Measurements from ENCODE around the gene CDKN3. TPM values are rescaled to one million over a fixed set of nuclear protein-coding genes. Genes with fewer than 3 reads are reported as not detected.
A peak's percentile ranks its signal among the peaks of the same experiment; 100 is the strongest.

CDKN3 gene
- total RNA-seq, 1 donor from 2014 or later = 152 TPM

DNA sequence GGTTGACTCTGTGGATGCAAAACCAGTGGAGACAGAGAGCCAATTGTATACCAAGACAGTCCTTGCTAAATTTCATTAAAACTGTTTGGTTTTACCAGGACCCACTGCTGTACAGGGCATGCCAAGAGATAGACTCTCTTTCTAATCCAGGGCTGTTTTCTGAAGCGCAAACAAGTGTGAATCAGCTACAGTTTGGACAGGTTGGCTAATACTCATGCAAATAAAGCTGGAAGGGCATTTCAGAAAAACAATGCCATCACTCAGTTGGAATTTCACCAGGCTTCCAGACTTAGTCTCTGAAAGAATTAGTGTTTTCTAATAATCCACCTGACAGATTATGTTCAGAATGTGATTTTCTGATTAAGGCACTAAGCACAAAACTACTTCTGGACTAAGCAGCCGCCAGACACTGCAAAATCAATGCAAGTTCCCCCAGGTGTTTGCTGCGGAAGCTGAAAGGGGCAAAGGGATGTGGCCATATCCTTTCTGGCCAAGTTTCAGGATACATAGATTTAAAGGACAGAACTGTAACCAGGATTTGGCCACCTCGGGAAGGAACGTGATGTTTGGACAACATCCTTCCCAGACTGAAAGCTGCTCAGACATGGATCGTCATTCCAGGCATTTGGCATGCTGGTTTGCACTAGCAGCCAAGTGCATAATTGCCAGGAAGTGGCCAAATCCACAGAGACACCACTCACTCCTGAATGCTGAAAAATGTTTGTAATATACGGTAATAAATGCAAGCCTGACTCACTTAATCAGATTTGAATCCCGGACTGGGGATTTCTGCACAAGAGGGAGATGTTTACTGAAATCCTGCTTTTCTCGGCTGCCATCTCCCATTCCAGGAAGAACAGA, 32.0 kb upstream of the CDKN3 start:
- no peak overlapping the region for H3K4me2 ChIP-seq
- H3K4me3 Mint-ChIP-seq = no peak overlapping the region
- H3K27me3 Mint-ChIP-seq (ENCODE audit: insufficient read depth, low read depth) = peaks cover 20% of the 10 kb centered on the region

DNA sequence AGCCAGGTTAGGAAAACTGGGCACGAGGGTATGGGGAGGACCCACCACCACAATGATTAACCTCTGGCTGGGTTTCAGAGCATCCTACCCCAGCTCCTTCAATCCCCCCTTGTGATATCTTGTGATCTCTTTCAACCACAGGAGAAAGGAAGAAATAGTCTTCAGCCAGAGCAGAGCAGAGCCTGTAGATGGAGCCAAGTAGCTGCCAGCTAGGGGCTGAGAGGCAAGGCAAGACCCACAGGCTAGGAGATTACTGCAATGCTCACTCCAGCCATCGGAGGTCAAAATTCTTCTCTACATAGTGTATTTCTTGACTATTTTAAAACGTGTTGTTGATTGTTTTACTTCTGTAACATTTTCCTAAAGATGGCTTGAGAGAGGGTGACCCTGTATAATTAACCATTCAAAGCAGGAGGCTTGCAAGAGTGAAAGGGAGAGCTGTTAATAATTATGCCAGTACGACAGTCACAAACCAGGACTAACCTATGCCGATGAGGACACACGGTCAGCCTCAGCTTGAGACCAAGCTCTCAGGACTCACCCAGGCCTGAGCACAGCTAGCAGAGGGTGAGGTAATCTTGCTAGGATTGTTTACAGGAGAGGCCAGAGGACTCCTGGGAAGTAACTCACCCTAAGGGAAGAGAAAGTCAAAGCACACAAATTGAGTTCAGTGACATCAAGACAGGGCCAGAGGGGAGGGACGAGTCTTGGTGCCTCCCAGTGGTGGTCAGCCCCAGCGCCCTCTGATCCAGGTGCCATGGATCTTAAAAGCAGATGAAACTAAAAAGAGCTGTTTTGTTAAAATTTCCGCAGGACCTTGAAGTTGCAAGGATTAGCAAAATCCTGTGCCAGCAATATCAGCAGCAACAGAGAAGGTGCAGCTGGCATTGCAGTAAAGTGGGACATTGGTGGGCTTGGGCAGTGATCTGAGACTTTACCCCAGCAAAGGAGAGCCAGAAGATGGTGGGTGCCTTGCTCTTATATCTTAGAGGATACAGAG, 29.8 kb upstream of the CDKN3 start:
- H3K36me3 Mint-ChIP-seq = no peaks in the 10 kb centered on the region
- H3K27me3 ChIP-seq = peaks cover 23% of the 10 kb centered on the region
- DNase-seq (ENCODE audit: low spot score) = peak; percentile 72
- peak overlapping the region; percentile 80 for H2AFZ ChIP-seq (replicated peaks)
- peaks cover 35% of the 10 kb centered on the region for H3K4me1 ChIP-seq
- H3K36me3 ChIP-seq = no peaks in the 10 kb centered on the region
- H3K9ac ChIP-seq = no peak overlapping the region
- H3K4me2 ChIP-seq = peak overlapping the region; percentile 35
- TF ChIP-seq EZH2phosphoT487 (IDR thresholded peaks at IDR 0.05) = no peak
- no peak for TF ChIP-seq EZH2 (IDR thresholded peaks at IDR 0.05)
- peak; percentile 64 for TF ChIP-seq CTCF (IDR thresholded peaks at IDR 0.05)
- H3K4me3 ChIP-seq = no peak overlapping the region
- H3F3A ChIP-seq (ENCODE audit: low read depth) = peaks cover 22% of the 10 kb centered on the region
- no peak overlapping the region for H3K27ac Mint-ChIP-seq
- H3K27me3 Mint-ChIP-seq (ENCODE audit: insufficient read depth, low read depth) = peaks cover 12% of the 10 kb centered on the region
- no peaks in the 10 kb centered on the region for H3K9me3 ChIP-seq (ENCODE audit: low read depth)
- H3K27ac ChIP-seq = no peak overlapping the region
- H3K4me1 Mint-ChIP-seq = peaks cover 29% of the 10 kb centered on the region
- no peaks in the 10 kb centered on the region for H4K20me1 ChIP-seq (ENCODE audit: low read depth)
- H3K79me2 ChIP-seq (ENCODE audit: low read depth) = no peaks in the 10 kb centered on the region
- H3K4me3 Mint-ChIP-seq = no peak overlapping the region
- no peaks in the 10 kb centered on the region for H3K9me3 Mint-ChIP-seq

More for the DNA sequence above, 32.0 kb upstream of the CDKN3 start:
- Mint-ChIP-seq H3K4me1 (peaks cover 35% of the 10 kb centered on the region), H3K36me3 (no peaks in the 10 kb centered on the region), H3K27ac (no peak overlapping the region), H3K9me3 (peaks cover 3% of the 10 kb centered on the region)
- H3K36me3 ChIP-seq = no peaks in the 10 kb centered on the region
- H3K4me3 ChIP-seq = no peak overlapping the region
- H4K20me1 ChIP-seq (ENCODE audit: low read depth) = no peaks in the 10 kb centered on the region
- no peak overlapping the region for H3K9ac ChIP-seq
- peaks cover 40% of the 10 kb centered on the region for H3K4me1 ChIP-seq
- TF ChIP-seq EZH2 (IDR thresholded peaks at IDR 0.05) (no peak), EZH2phosphoT487 (IDR thresholded peaks at IDR 0.05) (no peak), CTCF (IDR thresholded peaks at IDR 0.05) (no peak)
- no peak for DNase-seq (ENCODE audit: low spot score)
- H2AFZ ChIP-seq (replicated peaks) = no peak overlapping the region
- no peaks in the 10 kb centered on the region for H3K79me2 ChIP-seq (ENCODE audit: low read depth)
- no peaks in the 10 kb centered on the region for H3K9me3 ChIP-seq (ENCODE audit: low read depth)
- peaks cover 41% of the 10 kb centered on the region for H3K27me3 ChIP-seq
- H3F3A ChIP-seq (ENCODE audit: low read depth) = peaks cover 31% of the 10 kb centered on the region
- no peak overlapping the region for H3K27ac ChIP-seq

GRCh38 chr14:54368291-54368690, 28.5 kb upstream of the CDKN3 start:
- Histone ChIP-seq H3K4me1 (peaks cover 23% of the 10 kb centered on the region), H3K27ac (no peak overlapping the region), H2AFZ (replicated peaks) (no peak overlapping the region), H3K4me3 (no peak overlapping the region), H3K79me2 (ENCODE audit: low read depth) (no peaks in the 10 kb centered on the region), H3K9me3 (ENCODE audit: low read depth) (no peaks in the 10 kb centered on the region), H3K36me3 (no peaks in the 10 kb centered on the region), H3F3A (ENCODE audit: low read depth) (peaks cover 9% of the 10 kb centered on the region), H3K9ac (no peak overlapping the region), H4K20me1 (ENCODE audit: low read depth) (no peaks in the 10 kb centered on the region), H3K27me3 (peaks cover 20% of the 10 kb centered on the region), H3K4me2 (no peak overlapping the region)
- Mint-ChIP-seq H3K4me1 (peaks cover 18% of the 10 kb centered on the region), H3K9me3 (no peaks in the 10 kb centered on the region), H3K27me3 (ENCODE audit: insufficient read depth, low read depth) (peaks cover 10% of the 10 kb centered on the region), H3K4me3 (no peak overlapping the region), H3K27ac (no peak overlapping the region), H3K36me3 (no peaks in the 10 kb centered on the region)
- TF ChIP-seq EZH2phosphoT487 (IDR thresholded peaks at IDR 0.05) (no peak), CTCF (IDR thresholded peaks at IDR 0.05) (no peak), EZH2 (IDR thresholded peaks at IDR 0.05) (no peak)
- DNase-seq (ENCODE audit: low spot score) = no peak
